ENCODE results near the gene SLC35F6. TPM values are rescaled to one million over a fixed set of nuclear protein-coding genes. Genes with fewer than 3 reads are reported as not detected.

SLC35F6 gene
- total RNA-seq, 1 experiment from 2014 or later: 10.3 TPM

- TF ChIP-seq ATF2 (CRISPR knock-in tag; IDR thresholded peaks at IDR 0.05; ENCODE audit: borderline replicate concordance, low read depth): no peak
- TF ChIP-seq ZNF317 (CRISPR knock-in tag; IDR thresholded peaks at IDR 0.05; ENCODE audit: borderline replicate concordance, low read depth): no peak
- TF ChIP-seq TEAD1 (CRISPR knock-in tag; IDR thresholded peaks at IDR 0.05): no peak
- no peak for TF ChIP-seq ZMAT4 (CRISPR knock-in tag; IDR thresholded peaks at IDR 0.05)
- TF ChIP-seq AR (CRISPR knock-in tag; IDR thresholded peaks at IDR 0.05): no peak
- TF ChIP-seq PRRX2 (CRISPR knock-in tag; IDR thresholded peaks at IDR 0.05): no peak
- no peak for TF ChIP-seq TP53 (CRISPR knock-in tag; IDR thresholded peaks at IDR 0.05)
These were observed 39.9 kb upstream of the SLC35F6 start (continued) for GRCh38 chr2:26723991-26724750.

- no peaks in the 10 kb centered on the region for H3K9me3 Mint-ChIP-seq
- H3K4me1 Mint-ChIP-seq: peaks cover 11% of the 10 kb centered on the region
- H3K4me3 Mint-ChIP-seq: no peak overlapping the region
- H3K36me3 Mint-ChIP-seq: no peaks in the 10 kb centered on the region
- H3K27me3 Mint-ChIP-seq (ENCODE audit: low read depth): no peaks in the 10 kb centered on the region
- peak overlapping the region; percentile 39; the same call in 1 of the 2 replicates for H3K27ac Mint-ChIP-seq
- ChIA-PET POLR2A (interaction anchor here (0.6 kb wide), 1 partner anchor 11 kb away, joined by 3 read pairs; no protein-coding TSS in a partner anchor), CTCF (interaction anchor here (1.8 kb wide), 1 partner anchor 53 kb away, joined by 4 read pairs; no protein-coding TSS in a partner anchor)
- ATAC-seq: no peak
- no peak for DNase-seq (ENCODE audit: low spot score)
- TF ChIP-seq ZNF219 (CRISPR knock-in tag; IDR thresholded peaks at IDR 0.05; ENCODE audit: borderline replicate concordance): no peak
- TF ChIP-seq E2F1 (CRISPR knock-in tag; IDR thresholded peaks at IDR 0.05): no peak
- no peak for TF ChIP-seq NR2C2 (CRISPR knock-in tag; IDR thresholded peaks at IDR 0.05)
- no peak for TF ChIP-seq ARID4B (CRISPR knock-in tag; IDR thresholded peaks at IDR 0.05; ENCODE audit: borderline replicate concordance)
- TF ChIP-seq GTF2I (CRISPR knock-in tag; conservative IDR thresholded peaks at IDR 0.05): no peak
- no peak for TF ChIP-seq EMX1 (CRISPR knock-in tag; IDR thresholded peaks at IDR 0.05)
- no peak for TF ChIP-seq NR3C1 (CRISPR knock-in tag; conservative IDR thresholded peaks at IDR 0.05; ENCODE audit: low read depth)
- TF ChIP-seq GABPB1 (CRISPR knock-in tag; IDR thresholded peaks at IDR 0.05): no peak
- TF ChIP-seq ZMAT4 (CRISPR knock-in tag; IDR thresholded peaks at IDR 0.05): no peak
- TF ChIP-seq CDX4 (CRISPR knock-in tag; IDR thresholded peaks at IDR 0.05; ENCODE audit: borderline replicate concordance): no peak
- TF ChIP-seq JAZF1 (CRISPR knock-in tag; IDR thresholded peaks at IDR 0.05): no peak
- TF ChIP-seq ZBTB21 (CRISPR knock-in tag; IDR thresholded peaks at IDR 0.05; ENCODE audit: borderline replicate concordance): no peak
- no peak for TF ChIP-seq TCF7 (CRISPR knock-in tag; IDR thresholded peaks at IDR 0.05; ENCODE audit: low read depth)
- no peak for TF ChIP-seq FOXJ3 (CRISPR knock-in tag; IDR thresholded peaks at IDR 0.05; ENCODE audit: borderline replicate concordance)
- no peak for TF ChIP-seq ZNF512 (CRISPR knock-in tag; IDR thresholded peaks at IDR 0.05; ENCODE audit: borderline replicate concordance)
These were observed 39.1 kb upstream of the SLC35F6 start for GRCh38 chr2:26724784-26725520.
